Measurements from ENCODE around the gene GATA5. TPM values are rescaled to one million over a fixed set of nuclear protein-coding genes. Genes with fewer than 3 reads are reported as not detected.

GATA5 gene
- total RNA-seq, 1 experiment from 2014 or later, result 0.96 TPM

DNA sequence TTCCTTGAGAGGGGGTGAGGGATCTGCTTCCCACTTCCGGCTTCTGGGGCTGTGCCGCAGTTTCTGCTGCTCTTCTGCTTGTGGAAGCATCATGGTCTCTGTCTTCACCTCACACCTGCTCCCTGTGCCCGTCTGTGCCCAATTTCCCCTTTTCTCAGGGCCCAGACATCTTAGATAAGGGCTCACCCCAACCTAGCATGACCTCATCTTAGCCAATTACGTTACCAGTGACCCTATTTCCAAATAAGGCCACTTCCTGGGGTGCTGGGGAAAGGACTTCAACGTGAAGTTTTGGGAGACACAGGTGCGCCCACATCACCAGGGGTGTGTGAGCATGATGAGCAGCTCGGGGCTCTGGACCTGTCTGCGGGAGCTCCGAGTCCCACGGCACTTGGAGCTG, 27.8 kb downstream of the GATA5 start:
- CTCF ChIA-PET, result no interaction called here
- no TSS peak for BruUV-seq (replicated peaks)
- Histone ChIP-seq H3K9me2 (ENCODE audit: insufficient read depth) (no peaks in the 10 kb centered on the region), H3F3A (ENCODE audit: insufficient read depth, low read depth) (peaks cover 5% of the 10 kb centered on the region; the same call in 1 of the 2 replicates), H3K36me3 (ENCODE audit: low read depth) (no peaks in the 10 kb centered on the region), H2AFZ (no peak overlapping the region), H3K9me3 (ENCODE audit: insufficient read depth, low read depth) (no peaks in the 10 kb centered on the region), H3K4me1 (replicated peaks; ENCODE audit: insufficient read depth) (no peaks in the 10 kb centered on the region), H3K27ac (no peak overlapping the region), H3K4me2 (no peak overlapping the region), H3K27me3 (ENCODE audit: insufficient read depth, low read depth) (peaks cover 91% of the 10 kb centered on the region), H3K4me3 (no peak overlapping the region), H4K20me1 (ENCODE audit: insufficient read depth) (no peaks in the 10 kb centered on the region), H3K79me2 (ENCODE audit: low read depth) (no peaks in the 10 kb centered on the region)
- no peak for DNase-seq
- intact Hi-C loops (cut with micrococcal nuclease; ENCODE audit: unreplicated experiment), result no loop called here
- TF ChIP-seq CTCF (conservative IDR thresholded peaks at IDR 0.05), result no peak
- no peak for TF ChIP-seq EZH2 (IDR thresholded peaks at IDR 0.05; ENCODE audit: low read depth)
- POLR2A ChIA-PET (ENCODE audit: unreplicated experiment), result interaction anchor here (0.6 kb wide), 1 partner anchor 92 kb away, joined by 4 read pairs; no protein-coding TSS in a partner anchor

DNA sequence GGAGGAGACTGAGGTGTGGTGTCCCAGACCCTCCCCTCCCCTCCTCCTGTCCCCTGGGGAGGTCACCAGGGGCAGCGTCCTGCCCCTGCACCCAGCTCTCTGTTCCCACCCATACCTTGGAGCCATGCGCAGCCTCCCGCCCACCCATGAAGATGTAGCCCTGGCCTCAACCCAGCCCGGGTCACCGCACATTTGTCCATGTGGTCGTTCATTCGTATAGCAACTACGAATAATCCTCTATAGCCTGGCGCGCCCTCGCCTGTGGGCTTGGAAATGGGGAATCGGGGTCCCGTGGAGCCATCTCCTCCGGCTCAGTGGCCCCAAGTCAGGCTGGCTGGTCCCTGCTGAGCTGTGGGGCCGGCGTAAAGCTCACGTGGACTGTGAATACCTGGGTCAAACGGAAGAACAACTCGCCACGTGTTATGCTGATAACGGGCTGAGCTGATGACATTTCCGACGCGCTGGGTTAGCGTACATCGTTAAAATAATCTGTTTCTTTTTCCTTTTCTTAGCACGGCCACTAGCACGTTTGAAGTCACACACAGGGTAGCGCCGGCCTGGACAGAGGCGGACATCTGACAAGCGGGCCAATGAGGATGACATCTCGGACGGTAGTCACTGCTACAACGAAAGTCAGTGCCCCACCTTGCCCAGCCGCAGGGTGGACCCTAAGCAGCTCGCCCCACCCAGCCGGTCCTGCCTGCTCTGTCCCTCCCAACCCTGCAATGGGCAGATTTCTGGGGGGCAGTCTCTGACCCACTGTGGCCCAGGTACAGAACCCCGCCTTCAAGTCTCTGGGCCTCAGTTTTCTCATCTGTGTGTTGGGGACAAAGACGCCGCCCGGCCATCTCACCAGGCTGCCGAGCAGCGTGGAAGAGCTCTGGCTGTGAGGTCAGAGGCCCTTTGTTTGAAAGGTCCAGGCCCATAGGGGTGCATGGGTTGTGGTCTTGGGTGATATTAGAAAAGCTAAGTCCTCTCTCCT, 28.6 kb downstream of the GATA5 start:
- intact Hi-C loops (cut with micrococcal nuclease; ENCODE audit: unreplicated experiment), result no loop called here
- Histone ChIP-seq H4K20me1 (ENCODE audit: insufficient read depth) (no peaks in the 10 kb centered on the region), H3K4me3 (no peak overlapping the region), H3K27me3 (ENCODE audit: insufficient read depth, low read depth) (peaks cover 91% of the 10 kb centered on the region), H3K79me2 (ENCODE audit: low read depth) (no peaks in the 10 kb centered on the region), H3K27ac (no peak overlapping the region), H2AFZ (no peak overlapping the region), H3K36me3 (ENCODE audit: low read depth) (no peaks in the 10 kb centered on the region), H3K9me3 (ENCODE audit: insufficient read depth, low read depth) (no peaks in the 10 kb centered on the region), H3K4me1 (replicated peaks; ENCODE audit: insufficient read depth) (no peaks in the 10 kb centered on the region), H3K4me2 (no peak overlapping the region), H3K9me2 (ENCODE audit: insufficient read depth) (no peaks in the 10 kb centered on the region), H3F3A (ENCODE audit: insufficient read depth, low read depth) (peaks cover 5% of the 10 kb centered on the region; the same call in 1 of the 2 replicates)
- ChIA-PET POLR2A (ENCODE audit: unreplicated experiment) (interaction anchor here (0.6 kb wide), 1 partner anchor 92 kb away, joined by 4 read pairs; no protein-coding TSS in a partner anchor), CTCF (interaction anchor here (0.5 kb wide), 1 partner anchor 92 kb away, joined by 13 read pairs; no protein-coding TSS in a partner anchor)
- no peak for TF ChIP-seq CTCF (conservative IDR thresholded peaks at IDR 0.05)
- TF ChIP-seq EZH2 (IDR thresholded peaks at IDR 0.05; ENCODE audit: low read depth), result no peak
- BruUV-seq (replicated peaks), result no TSS peak
- no peak for DNase-seq

- H3K4me3 ChIP-seq, result no peak overlapping the region
- no TSS peak for BruUV-seq (replicated peaks)
- no peaks in the 10 kb centered on the region for H3K36me3 ChIP-seq (ENCODE audit: low read depth)
- H4K20me1 ChIP-seq (ENCODE audit: insufficient read depth), result no peaks in the 10 kb centered on the region
- no peaks in the 10 kb centered on the region for H3K9me3 ChIP-seq (ENCODE audit: insufficient read depth, low read depth)
- TF ChIP-seq EZH2 (IDR thresholded peaks at IDR 0.05; ENCODE audit: low read depth) (no peak), CTCF (conservative IDR thresholded peaks at IDR 0.05) (no peak)
- peaks cover 95% of the 10 kb centered on the region for H3K27me3 ChIP-seq (ENCODE audit: insufficient read depth, low read depth)
- ChIA-PET POLR2A (ENCODE audit: unreplicated experiment) (no interaction called here), CTCF (no interaction called here)
- peaks cover 5% of the 10 kb centered on the region; the same call in 1 of the 2 replicates for H3F3A ChIP-seq (ENCODE audit: insufficient read depth, low read depth)
- no peak overlapping the region for H3K27ac ChIP-seq
- no peaks in the 10 kb centered on the region for H3K9me2 ChIP-seq (ENCODE audit: insufficient read depth)
- H3K4me1 ChIP-seq (replicated peaks; ENCODE audit: insufficient read depth), result no peaks in the 10 kb centered on the region
- intact Hi-C loops (cut with micrococcal nuclease; ENCODE audit: unreplicated experiment), result no loop called here
- DNase-seq, result no peak
- no peak overlapping the region for H3K4me2 ChIP-seq
- no peaks in the 10 kb centered on the region for H3K79me2 ChIP-seq (ENCODE audit: low read depth)
- H2AFZ ChIP-seq, result no peak overlapping the region
These were observed 29.3 kb downstream of the GATA5 start for GRCh38 chr20:62446481-62446880.

Measured in PC-9 (cell line).